ENCODE data around the gene PDILT.

The PDILT gene

DNA sequence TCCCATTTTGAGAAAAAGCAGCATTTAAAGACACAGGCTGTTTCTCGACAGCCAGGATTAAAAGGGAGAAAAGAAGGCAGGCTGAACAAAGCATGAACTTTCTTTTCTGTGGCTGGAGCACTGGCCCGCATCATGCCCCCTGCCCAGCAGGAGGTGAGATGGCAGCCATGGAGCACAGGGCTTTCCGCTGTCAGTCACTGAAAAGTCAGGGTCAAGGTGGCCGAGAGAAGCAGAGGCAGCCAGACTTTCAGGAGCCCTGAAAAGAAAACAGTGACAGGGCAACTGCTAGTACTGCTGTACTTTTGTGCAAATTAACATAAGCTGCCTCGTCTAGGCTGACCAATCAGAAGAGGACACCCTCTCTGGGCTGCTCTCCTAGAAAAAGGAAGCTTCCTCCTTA, 71.4 kb downstream of the PDILT start:
- no peak for DNase-seq (ENCODE audit: low read depth)
- no peak overlapping the region for H3K4me3 ChIP-seq (ENCODE audit: low read depth, low read length)
- TF ChIP-seq, protein P1, sequence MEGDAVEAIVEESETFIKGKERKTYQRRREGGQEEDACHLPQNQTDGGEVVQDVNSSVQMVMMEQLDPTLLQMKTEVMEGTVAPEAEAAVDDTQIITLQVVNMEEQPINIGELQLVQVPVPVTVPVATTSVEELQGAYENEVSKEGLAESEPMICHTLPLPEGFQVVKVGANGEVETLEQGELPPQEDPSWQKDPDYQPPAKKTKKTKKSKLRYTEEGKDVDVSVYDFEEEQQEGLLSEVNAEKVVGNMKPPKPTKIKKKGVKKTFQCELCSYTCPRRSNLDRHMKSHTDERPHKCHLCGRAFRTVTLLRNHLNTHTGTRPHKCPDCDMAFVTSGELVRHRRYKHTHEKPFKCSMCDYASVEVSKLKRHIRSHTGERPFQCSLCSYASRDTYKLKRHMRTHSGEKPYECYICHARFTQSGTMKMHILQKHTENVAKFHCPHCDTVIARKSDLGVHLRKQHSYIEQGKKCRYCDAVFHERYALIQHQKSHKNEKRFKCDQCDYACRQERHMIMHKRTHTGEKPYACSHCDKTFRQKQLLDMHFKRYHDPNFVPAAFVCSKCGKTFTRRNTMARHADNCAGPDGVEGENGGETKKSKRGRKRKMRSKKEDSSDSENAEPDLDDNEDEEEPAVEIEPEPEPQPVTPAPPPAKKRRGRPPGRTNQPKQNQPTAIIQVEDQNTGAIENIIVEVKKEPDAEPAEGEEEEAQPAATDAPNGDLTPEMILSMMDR (conservative IDR thresholded peaks at IDR 0.05; ENCODE audit: low read depth, low read length): no peak

DNA sequence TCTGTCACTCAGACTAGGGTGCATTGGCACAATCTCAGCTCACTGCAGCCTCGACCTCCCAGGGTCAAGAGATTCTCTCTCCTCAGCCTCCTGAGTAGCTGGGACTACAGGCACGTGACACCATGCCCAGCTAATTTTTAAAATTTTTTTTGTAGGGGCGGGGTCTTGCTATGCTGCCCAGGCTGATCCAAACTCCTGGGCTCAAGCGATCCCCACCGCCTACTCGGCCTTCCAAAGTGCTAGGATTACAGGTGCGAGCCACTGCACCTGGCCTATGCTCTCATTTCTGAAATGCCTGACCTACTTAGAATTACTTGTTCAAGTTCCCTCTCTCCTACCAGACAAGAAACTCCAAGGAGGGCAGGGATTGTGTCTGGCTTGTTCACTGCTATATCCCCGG, 72.1 kb downstream of the PDILT start:
- TF ChIP-seq, protein P1 (conservative IDR thresholded peaks at IDR 0.05; ENCODE audit: low read depth, low read length): no peak
- no peak overlapping the region for H3K4me3 ChIP-seq (ENCODE audit: low read depth, low read length)
- no peak for DNase-seq (ENCODE audit: low read depth)

DNA sequence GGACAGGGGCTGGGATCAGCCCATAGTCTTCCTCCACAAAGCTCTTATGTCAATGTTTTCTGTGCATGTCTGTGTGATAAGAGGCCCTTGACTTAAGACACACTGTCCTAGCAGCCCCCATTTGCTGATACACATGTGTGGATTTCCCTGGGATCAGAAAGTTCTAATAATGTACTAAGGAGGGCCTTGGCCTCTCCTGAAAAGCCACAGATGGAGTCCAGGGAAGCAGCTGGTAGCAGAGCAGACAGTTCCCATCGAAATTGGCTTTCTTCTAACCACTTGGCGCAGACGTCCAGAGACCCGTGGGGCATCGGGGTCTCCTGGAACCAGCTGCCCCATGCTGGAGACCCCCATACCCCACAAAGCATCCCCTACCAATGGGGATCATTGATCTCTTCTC, 72.9 kb downstream of the PDILT start:
- DNase-seq (ENCODE audit: low read depth): no peak
- TF ChIP-seq, protein P1 (conservative IDR thresholded peaks at IDR 0.05; ENCODE audit: low read depth, low read length): no peak
- H3K4me3 ChIP-seq (ENCODE audit: low read depth, low read length): no peak overlapping the region

DNA sequence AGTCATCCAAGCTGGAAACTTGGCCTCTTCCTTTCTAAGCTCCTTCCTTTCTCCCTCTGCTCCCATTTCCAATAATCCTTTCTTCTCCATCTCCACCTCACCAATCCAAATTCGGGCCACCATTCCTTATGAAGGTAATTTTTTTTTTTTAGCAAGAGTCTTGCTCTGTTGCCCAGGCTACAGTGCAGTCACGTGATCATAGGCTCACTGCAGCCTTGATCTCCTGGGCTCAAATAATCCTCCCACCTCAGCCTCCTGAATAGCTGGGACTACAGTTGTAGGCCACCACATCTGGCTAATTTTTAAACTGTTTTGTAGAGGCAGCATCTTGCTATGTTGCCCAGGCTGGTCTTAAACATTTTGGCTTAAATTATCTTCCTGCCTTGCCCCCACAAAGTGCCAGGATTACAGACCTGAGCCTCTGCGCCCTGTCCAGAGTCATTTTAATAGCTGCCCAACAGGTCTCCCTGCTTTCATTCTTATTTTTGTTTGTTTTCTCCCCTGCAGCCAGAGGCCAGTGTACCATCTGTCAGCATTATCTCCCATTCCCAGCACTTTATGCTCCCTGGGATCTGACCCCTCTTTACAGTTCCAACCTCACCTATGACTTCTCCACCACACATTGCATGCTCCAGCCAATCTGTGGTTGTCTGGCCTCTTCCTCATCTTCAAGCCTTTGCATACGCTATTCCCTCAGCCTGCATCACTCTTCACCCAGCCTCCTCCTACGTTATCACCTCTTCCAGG, 75.0 kb downstream of the PDILT start:
- TF ChIP-seq, protein P1 (conservative IDR thresholded peaks at IDR 0.05; ENCODE audit: low read depth, low read length): no peak
- H3K4me3 ChIP-seq (ENCODE audit: low read depth, low read length): no peak overlapping the region
- no peak for DNase-seq (ENCODE audit: low read depth)

DNA sequence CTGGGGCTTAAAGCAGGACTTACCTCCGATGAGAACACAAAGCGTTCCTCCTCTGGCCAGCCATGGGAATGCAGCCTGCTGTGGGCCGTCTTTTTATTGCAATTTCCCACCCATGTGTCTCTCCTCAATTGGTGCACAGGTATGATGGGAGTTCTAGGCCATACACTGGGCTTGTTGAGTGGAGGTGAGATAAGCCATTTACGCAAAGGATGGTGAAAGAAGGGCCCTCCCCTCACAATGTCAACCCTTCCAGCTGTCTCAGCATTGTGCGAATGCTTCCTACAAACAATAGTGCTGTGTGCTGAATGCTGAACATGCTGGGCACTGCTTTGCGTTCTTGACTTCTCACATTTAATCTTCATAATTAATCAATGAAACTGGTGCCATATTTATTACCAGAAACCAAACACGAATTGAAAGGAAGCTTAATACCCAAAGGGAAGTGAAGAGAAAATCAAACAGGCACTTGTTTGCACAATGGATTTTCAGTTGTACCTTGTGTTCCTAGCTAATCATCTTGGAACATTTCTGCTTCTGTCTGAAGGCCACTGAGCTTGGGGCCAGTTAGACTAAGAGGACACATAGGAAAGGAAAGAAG, 77.0 kb downstream of the PDILT start, which contains the start of gene GP2:
GP2 (minus strand) TSS at position 70 of the 598 bp plus-strand sequence. CDS start 1,082 bp downstream, outside the sequence.
- no peak within 1 kb of the TSS for H3K4me3 ChIP-seq (ENCODE audit: low read depth, low read length)
- TF ChIP-seq, protein P1 (conservative IDR thresholded peaks at IDR 0.05; ENCODE audit: low read depth, low read length): no peak
- no peak for DNase-seq (ENCODE audit: low read depth)

DNA sequence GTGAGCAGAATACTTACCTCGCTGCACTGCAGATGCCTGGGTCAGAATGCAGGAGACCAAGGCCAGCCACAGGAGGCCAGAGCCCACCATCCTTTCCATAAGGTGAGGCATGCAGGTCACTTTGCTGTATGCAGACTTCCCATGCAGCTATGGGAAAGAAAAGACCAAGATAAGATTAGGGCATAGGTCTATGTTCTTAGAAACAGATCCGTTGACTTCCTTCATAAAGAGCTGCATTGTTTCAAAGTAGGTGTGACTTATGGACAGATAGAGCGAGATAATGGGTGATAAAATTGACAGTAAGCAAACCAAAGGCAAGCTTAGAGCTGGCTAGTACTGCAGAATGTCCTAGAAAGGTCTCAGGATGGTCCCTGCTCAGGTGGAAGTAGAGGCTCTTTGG, 78.2 kb downstream of the PDILT start:
- DNase-seq (ENCODE audit: low read depth): no peak
- TF ChIP-seq, protein P1 (conservative IDR thresholded peaks at IDR 0.05; ENCODE audit: low read depth, low read length): no peak
- H3K4me3 ChIP-seq (ENCODE audit: low read depth, low read length): no peak overlapping the region

DNA sequence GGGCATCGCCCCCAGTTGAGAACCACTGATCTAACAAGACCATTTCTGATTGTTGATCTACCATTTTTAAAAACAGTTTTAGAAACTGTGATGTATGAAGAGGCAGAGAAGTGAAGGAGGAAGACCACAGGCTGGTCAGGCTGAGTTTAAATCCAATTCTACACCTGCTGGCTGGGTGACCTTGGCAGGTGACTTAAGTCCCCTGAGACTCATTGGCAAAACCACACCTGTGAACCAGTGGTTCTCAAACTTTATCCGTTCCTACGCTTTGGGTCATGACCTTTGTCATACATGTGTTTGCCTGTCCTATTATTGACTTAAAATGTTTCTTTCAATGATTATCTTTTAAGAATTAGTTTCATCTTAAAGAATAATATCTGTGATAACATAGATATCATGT, 79.5 kb downstream of the PDILT start:
- DNase-seq (ENCODE audit: low read depth): no peak
- H3K4me3 ChIP-seq (ENCODE audit: low read depth, low read length): no peak overlapping the region
- TF ChIP-seq, protein P1 (conservative IDR thresholded peaks at IDR 0.05; ENCODE audit: low read depth, low read length): no peak

All from choroid plexus epithelial cell (primary cell).